ENCODE results near the gene RDX.

The RDX gene

GRCh38 chr11:110250168-110250567 lies 46.2 kb downstream of the RDX start:
- no peak overlapping the region for H3K4me3 ChIP-seq (ENCODE audit: low read depth, low read length)
- no peak for TF ChIP-seq CTCF (conservative IDR thresholded peaks at IDR 0.05; ENCODE audit: low read depth, low read length)
- DNase-seq (ENCODE audit: low read depth), result peak; percentile 9

GRCh38 chr11:110249766-110250165 lies 46.6 kb downstream of the RDX start:
- no peak for DNase-seq (ENCODE audit: low read depth)
- no peak overlapping the region for H3K4me3 ChIP-seq (ENCODE audit: low read depth, low read length)
- no peak for TF ChIP-seq CTCF (conservative IDR thresholded peaks at IDR 0.05; ENCODE audit: low read depth, low read length)

GRCh38 chr11:110249066-110249465 lies 47.3 kb downstream of the RDX start:
- DNase-seq (ENCODE audit: low read depth), result peak; percentile 52
- TF ChIP-seq CTCF (conservative IDR thresholded peaks at IDR 0.05; ENCODE audit: low read depth, low read length), result peak; percentile 42

GRCh38 chr11:110243791-110244190 lies 52.6 kb downstream of the RDX start:
- DNase-seq (ENCODE audit: low read depth), result no peak
- no peak overlapping the region for H3K4me3 ChIP-seq (ENCODE audit: low read depth, low read length)
- no peak for TF ChIP-seq CTCF (conservative IDR thresholded peaks at IDR 0.05; ENCODE audit: low read depth, low read length)

More at GRCh38 chr11:110249066-110249465, 47.3 kb downstream of the RDX start:
- no peak overlapping the region for H3K4me3 ChIP-seq (ENCODE audit: low read depth, low read length)

GRCh38 chr11:110242746-110243145 lies 53.7 kb downstream of the RDX start:
- no peak for DNase-seq (ENCODE audit: low read depth)
- TF ChIP-seq CTCF (conservative IDR thresholded peaks at IDR 0.05; ENCODE audit: low read depth, low read length), result no peak
- H3K4me3 ChIP-seq (ENCODE audit: low read depth, low read length), result no peak overlapping the region

DNA sequence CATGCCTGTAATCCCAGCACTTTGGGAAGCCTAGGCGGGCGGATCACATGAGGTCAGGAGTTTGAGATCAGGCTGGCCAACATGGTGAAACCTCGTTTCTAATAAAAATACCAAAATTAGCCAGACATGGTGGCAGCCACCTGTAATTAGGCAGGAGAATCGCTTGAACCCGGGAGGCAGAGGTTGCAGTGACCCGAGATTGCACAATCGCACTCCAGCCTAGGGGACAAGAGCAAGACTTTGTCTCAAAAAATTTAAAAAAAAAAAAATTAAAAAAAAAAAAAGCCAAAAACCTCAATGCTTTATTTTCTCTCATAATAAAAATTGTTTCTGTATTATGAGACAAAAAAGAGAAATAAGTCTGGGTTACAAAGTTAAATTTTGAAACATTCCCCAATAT lies 54.2 kb downstream of the RDX start:
- TF ChIP-seq CTCF (conservative IDR thresholded peaks at IDR 0.05; ENCODE audit: low read depth, low read length), result no peak
- no peak overlapping the region for H3K4me3 ChIP-seq (ENCODE audit: low read depth, low read length)
- DNase-seq (ENCODE audit: low read depth), result no peak

GRCh38 chr11:110235966-110236365 lies 60.4 kb downstream of the RDX start:
- no peak overlapping the region for H3K4me3 ChIP-seq (ENCODE audit: low read depth, low read length)
- DNase-seq (ENCODE audit: low read depth), result no peak
- TF ChIP-seq CTCF (conservative IDR thresholded peaks at IDR 0.05; ENCODE audit: low read depth, low read length), result no peak

All from choroid plexus epithelial cell (primary cell).